Activated T-helper 1 cell treated with Interleukin-2 at 50 U/mL for 16 hours (primary cell): Measurements from ENCODE around the gene OR52H1.
"Not testable (repeated sequence)": the region's sequence is repeated elsewhere in the genome, so short reads cannot be mapped to it uniquely, and the experiment has no call there.

ENCODE experiments used
- DNase-seq: peaks from one replicate; pipeline ENCODE4 v3.0.0-alpha.2; 2020; ENCODE audit warnings: low read depth

The OR52H1 gene

GRCh38 chr11:5548440-5548839 is at the start of gene OR52H1:
Gene OR52H1, minus strand, starts transcription at chr11:5548540. Its CDS starts 3,035 bp downstream, at chr11:5545505.
- no peak for DNase-seq

- DNase-seq: no peak
Measured at GRCh38 chr11:5597953-5598352, 49.6 kb upstream of the OR52H1 start.

DNA sequence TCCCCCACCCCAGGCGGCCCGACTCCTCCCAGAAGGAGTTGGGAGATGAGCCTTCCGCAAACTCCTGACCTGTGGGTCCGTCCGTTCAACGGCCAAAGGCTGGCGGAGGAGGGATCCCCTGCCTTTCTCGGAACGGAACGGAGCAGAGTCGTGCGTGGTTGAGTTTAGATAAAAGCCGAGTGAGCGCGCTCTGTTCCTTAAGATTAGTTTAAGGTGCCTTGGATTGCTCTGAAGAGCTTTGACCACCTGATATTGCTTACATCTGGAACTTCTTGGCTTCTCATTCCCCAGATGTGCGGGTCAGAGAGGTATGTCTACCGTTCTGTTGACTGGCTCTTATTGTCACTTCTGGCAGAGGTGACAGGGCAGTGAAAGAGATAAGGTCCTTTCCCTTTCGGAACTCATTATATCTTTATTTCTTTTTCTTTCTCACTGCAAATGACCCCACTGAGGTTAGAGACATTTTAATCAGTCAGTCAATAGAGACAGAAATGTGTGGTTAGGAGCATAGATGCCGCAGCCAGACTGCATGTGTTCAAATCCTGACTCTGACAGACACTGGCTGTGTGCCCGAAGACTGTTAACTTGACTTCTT is 48.4 kb upstream of the OR52H1 start, which contains the start of gene TRIM6:
TSS of gene TRIM6 (plus strand) at position 31 of the 595 bp plus-strand sequence. CDS start at position 292, 261 bp downstream.
- no peak for DNase-seq

DNA sequence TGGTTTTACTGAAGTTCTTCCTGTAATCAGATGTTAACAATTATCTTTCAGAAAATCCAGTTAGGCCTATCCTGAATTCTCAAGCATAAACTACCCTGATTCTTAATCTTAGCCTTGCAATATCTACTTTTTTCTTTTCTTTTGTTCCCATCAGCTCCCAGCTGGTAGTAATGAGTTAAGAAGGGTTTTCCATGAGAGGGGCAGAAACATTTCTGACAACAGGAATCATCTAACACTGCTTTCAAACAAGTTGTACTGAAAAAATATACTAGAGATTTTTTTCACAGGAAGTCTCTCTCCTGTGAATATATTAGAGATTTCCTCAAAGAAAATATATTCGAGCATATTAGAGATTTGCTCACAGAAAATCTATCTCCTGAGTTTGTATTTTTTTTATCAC is 44.8 kb upstream of the OR52H1 start:
- no peak for DNase-seq

DNA sequence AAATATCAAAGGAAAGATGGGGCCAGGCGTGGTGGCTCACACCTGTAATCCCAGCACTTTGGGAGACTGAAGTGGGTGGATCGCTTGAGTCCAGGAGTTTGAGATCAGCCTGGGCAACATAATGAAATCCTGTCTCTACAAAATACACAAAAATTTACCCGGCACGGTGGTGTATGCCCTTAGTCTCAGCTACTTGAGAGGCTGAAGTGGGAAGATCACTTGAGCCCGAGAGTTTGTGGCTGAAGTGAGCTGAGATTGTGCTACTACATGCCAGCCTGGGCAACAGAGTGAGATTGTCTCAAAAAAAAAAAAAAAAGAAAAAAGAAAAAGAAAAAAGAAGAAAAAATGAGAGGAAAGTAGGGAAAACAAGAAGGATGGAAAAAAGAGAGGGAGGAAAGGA is 44.3 kb upstream of the OR52H1 start:
- DNase-seq: no peak

DNA sequence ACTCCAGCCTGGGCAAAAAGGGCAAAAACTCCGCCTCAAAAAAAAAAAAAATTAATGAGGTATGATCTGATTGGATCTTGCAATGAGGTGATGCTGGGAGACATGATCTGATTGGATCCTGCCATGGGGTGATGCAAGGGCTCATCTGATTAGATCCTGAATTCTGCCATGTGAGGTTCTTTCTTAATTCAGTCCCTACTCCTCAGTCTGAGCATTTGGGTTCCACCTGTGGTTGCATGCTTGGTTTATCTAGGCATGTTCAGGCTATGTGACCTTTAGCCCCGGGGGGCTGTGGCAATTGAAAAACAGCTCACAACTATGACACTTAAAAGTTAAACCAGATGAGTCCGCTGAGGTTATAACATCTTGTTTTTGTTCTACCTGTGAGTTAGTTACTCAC is 43.3 kb upstream of the OR52H1 start:
- no peak for DNase-seq

- not testable (repeated sequence) for DNase-seq
Measured at GRCh38 chr11:5589906-5590305, 41.6 kb upstream of the OR52H1 start.

DNA sequence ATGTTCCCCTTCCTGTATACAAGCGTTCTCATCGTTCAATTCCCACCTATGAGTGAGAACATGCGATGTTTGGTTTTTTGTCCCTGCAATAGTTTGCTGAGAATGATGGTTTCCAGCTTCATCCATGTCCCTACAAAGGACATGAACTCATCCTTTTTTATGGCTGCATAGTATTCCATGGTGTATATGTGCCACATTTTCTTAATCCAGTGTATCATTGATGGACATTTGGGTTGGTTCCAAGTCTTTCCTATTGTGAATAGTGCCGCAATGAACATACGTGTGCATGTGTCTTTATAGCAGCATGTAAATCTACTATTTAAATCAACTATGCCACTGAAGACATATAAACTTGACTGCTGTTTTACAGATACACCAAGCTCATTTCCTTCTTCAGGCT is 36.1 kb upstream of the OR52H1 start:
- not testable (repeated sequence) for DNase-seq

- DNase-seq: no peak
Measured at GRCh38 chr11:5581014-5581413, 32.7 kb upstream of the OR52H1 start.

- no peak for DNase-seq
Measured at GRCh38 chr11:5580577-5580976, 32.2 kb upstream of the OR52H1 start, which contains the start of gene OR52B6. Gene OR52B6, plus strand, starts transcription at chr11:5580877. Its CDS starts 0 bp downstream, at chr11:5580877.

DNA sequence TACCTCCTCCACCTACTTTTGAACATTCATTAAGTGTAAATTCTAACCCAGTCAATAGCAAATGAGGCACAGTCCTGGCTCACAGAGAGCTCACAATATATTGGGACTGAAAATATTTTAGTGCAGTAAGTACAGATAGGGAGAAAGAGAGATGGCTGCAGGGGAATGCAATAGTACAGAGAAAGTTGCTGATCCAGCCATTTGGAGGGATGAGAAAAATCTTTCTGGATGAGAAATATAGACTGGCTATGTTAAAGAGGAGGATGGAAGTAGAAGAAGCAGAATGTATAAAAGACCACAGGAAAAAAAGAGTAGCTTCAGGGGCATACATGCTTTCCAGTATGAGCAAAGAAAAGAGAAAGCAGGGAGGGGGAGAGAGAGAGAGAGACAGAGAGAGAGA is 28.8 kb upstream of the OR52H1 start:
- DNase-seq: no peak

DNA sequence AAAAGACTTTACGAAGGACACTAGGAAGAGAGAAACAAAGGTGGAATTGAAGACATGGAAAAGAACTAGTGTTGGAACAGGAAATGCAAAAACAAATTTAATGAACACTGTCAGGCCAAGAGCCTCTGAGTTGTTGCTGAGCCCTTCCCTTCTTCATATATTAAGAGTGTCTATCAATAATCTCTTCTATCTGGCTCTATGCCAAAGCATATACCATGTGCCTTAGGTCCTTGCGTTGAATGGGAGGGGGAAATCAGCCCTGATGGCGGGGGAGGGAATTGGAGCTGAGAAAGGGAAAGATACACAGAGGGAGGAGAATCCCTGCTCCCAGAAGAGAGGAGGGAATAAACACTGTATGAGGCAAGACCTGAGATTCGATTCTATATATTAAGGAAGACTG is 26.8 kb upstream of the OR52H1 start:
- DNase-seq: no peak

DNA sequence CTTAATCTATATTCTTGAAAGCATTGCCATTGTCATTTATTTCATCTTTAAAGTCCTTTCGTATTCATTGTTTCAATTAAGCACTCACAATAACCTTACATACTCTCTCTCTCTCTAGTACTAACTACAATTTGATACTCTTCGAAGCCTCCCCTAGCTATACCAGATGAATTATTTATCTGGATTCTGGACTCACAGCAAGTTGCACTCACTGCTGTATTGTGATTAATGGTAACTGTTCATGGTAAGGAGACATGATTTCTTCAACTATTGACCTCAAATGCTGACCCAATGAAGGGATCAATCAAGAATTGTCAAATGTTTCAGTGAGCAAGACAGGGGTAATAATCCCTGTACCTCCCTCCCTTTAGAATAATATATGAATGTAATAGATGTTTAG is 26.3 kb upstream of the OR52H1 start:
- DNase-seq: no peak

- DNase-seq: no peak
Measured at GRCh38 chr11:5564259-5565019, 16.1 kb upstream of the OR52H1 start.

DNA sequence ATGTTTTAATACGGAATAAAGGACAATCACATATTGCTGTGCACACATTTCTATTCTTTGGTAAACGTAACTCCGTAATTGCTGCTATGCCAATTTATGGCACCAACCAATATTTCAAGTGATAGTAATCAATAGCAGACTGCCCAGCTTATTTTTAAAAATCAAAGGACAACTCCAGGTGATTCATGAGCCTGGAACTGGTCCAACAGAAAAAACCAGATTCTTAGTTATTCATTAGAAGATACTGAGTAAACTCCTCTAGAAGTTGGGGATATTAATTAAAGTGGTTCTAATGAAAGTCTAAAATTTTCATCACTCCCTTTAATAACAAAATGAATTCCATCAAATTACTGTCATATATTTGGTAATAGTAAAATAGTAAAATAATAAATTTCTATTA is 9.4 kb upstream of the OR52H1 start:
- no peak for DNase-seq

DNA sequence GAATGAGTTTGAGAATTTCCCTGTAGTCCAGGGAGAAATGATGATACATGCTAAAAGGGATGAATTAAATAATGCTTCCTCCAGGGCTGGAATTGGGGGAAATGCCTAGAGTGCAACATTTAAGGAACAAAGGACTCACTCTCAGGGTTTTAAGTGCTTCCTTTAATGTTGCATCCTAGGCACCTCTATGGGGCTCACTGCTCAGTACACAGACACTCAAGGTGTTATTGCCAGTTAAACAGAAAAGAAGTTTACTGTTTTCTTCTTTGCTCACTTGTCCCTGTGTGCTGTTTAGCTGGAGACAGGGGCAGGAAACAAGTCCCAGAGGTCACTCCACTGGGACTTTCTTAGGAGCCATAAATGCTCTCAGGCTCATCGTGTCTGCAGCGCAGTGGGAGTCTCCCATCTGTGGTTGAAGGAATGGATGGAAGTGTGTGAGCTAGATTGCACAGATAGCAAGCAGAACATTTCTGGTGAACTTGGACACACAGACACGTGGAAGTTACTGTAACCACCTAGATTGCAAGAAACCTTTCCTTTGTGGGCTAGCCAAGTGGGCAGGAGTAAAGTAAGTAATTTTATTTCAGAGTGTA is 8.4 kb upstream of the OR52H1 start:
- no peak for DNase-seq

DNA sequence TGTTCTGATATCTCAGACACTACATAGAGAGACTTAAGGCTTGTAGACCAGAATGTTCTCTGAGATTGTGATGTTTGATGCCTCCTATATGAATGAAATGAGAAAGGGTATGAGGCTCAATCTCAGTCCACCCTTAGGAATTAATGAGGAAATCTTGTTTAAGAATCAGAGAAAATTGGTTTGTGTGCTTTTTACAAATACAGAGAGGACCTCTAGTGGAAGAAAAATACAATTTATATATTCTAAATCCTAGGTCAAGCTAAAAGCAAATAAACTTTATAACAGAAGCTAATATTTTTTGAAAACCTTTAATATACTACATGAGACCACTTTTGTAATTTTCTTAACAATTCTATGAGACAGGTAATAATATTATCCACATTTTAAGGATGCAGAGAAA is 5.0 kb upstream of the OR52H1 start:
- no peak for DNase-seq

DNA sequence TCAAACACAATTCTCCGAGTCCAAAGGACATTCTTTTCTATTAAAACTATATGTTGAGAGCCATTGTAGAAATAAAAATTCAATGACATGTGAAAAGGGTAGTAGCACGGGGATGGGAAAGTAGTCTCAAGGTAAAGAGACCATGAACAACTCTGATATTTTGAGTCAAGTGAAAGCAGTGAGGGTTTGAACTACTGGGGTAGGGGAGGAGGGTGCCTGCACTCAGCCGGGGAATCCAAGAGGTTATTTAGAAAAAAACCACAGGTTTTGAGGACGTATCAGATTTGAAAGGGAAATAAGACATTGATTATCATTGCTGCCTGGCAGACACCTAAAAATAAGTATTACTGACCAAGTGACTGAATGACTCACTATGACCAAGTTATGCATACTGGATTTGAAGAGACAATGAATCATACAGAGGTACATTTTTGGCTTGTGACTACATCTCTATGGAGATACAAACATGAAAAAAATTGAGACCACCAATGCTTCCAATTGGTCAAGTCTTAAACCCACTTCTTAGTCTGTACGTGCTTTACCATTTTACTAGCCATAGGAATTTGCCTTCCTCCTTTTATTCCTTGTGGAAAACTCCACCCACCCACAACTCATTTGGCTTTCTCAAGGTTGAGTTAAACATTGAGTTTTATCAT is 2.2 kb upstream of the OR52H1 start:
- no peak for DNase-seq

DNA sequence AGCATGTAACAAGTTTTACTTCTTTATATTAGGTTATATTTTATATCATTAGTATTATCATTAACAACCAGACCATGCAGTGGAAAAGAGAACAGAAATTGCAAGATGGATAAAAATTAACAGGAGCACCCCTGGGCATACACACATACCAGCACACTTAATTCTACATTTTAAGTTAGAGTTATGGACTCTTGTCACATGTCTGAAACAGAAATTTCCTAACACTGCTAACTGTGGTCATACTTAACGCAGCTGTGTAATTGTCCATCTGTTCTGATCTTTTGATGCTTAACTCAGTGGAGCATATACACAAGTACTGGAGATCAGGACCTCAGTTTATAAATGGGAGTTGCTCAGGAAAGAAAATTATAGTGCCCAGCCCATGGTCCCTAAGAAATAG is 358 bp downstream of the OR52H1 start:
- DNase-seq: no peak

DNA sequence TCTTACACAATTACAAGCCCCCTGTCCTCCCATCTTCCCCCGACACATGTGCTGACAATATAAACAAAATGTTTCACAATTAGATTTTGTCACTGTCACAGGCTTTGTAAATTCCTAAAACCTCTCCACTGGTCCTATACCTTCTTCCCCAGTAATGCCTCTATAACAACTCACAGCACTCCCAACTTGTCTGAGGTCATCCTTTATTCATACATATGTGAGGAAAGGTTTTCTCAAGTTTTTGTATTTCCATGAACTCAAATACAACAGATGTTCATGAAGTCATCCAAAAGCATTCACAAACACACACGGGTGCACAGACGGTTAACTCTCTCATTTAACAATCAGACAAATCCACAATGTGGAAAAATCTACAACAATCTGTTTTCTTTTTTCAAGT is 1.9 kb downstream of the OR52H1 start:
- no peak for DNase-seq

DNA sequence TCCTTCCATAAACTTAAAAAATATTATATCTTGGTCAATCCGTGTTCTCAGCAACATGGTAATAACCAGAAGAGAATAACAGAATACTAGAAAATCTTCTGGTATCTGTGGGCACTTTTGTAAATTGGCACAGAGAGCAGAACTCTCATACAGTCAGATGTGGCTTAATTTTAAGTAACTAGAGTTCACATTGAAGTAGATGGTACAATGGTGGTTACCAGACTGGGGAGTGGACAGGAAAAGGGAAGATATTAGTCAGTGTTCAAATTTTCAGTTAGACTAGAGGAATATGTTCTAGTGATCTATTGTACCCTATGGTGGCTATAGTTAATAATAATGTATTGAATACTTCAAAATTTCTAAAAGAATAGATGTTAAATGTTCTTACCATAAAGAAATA is 6.9 kb downstream of the OR52H1 start:
- no peak for DNase-seq

DNA sequence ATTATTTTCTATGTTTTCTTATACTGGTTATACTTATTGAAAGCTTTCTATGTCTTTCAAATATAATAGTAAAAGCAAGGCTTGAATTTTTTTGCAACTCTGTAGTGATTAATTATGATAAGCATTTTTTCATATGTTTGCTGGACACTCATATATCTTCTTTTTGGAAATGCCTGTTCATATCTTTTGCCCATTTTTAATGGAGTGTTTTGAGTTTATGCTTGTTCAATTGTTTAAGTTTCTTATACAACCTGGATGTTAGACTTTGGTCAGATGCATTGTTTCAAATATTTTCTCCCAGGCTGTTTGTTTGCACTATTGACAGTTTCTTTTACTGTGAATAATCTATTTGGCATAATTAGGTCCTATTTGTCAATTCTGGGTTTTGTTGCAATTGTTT is 11.9 kb downstream of the OR52H1 start:
- no peak for DNase-seq

DNA sequence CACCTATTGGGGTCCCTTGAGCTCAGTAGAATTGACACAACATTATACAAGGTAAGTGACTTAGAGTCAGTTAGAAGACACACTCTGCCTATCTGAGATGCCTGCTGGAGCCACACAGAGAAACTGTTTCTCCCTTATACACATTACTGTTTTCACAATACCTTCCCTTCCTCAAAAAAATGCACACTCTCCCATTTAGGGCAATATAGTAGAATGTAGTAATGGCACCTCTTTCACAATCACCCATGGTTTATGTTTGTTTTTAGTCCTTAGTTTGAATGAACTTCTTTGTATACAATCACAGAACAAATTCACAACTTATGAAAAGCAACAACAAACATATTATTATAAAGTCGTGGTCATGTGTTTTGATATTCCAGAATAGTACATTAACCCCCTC is 14.3 kb downstream of the OR52H1 start:
- no peak for DNase-seq
